HepG2 (cell line): ENCODE data around the gene TLE7. TPM values are rescaled to one million over a fixed set of nuclear protein-coding genes. Genes with fewer than 3 reads are reported as not detected.

Source experiments
- ATAC-seq: fragments of 200-7000 bp; cut with Tn5 transposase; 3 replicates; pipeline ENCODE4 v1.9.1; 2020; ENCODE audit warnings: mild to moderate bottlenecking, moderate library complexity
- BruUV-seq: library from RNA; stranded (reverse); fragments of 400-500 nt; replicated peaks from 2 replicates; lab custom pipeline; 2021; lab: Mats Ljungman, UMichigan
- CTCF ChIA-PET: fragments of 300-600 bp; formaldehyde crosslinking; extraction: SDS; loops from one replicate; lab custom pipeline; 2021; ENCODE audit warnings: low total read pairs, inconsistent platforms, low intra/inter-chr PET ratio; lab: Yijun Ruan, JAX
- POLR2A ChIA-PET: fragments of 350-600 bp; sonication (Branson Sonifier 250); formaldehyde crosslinking; loops from one replicate; lab custom pipeline; 2020; ENCODE audit warnings: antibody characterized with exemption, inconsistent platforms; lab: Yijun Ruan, JAX
- DNase-seq: peaks from one replicate; pipeline ENCODE4 v3.0.0-alpha.2; 2015; ENCODE audit warnings: low spot score
- FAIRE-seq: peaks from 3 replicates; lab custom pipeline; 2011; peaks lifted over from hg19 to GRCh38; lab: Jason Lieb, UNC
- H2AFZ ChIP-seq: one replicate; pipeline ENCODE4 v1.6.1; 2011; ENCODE audit warnings: low read length, inconsistent platforms
- H3K27ac ChIP-seq: fragments of 300-600 bp; 3 replicates; pipeline ENCODE4 v1.8.0; 2011; ENCODE audit warnings: mixed run types, mild to moderate bottlenecking, mixed read lengths, low read length, inconsistent platforms; ENCODE audit not compliant: insufficient read depth; ENCODE audit errors: extremely low read length
- H3K27me3 ChIP-seq, 2 experiments: fragments of 200-600 bp in 1 of 2; 2 replicates in 1 of 2; 3 replicates in 1 of 2; pipeline versions ENCODE4 v1.6.0 to v1.8.0; 2011; ENCODE audit warnings: low read length in 2 of 2, mild to moderate bottlenecking in 2 of 2, moderate library complexity in 2 of 2, inconsistent platforms in 1 of 2; ENCODE audit not compliant: insufficient read depth in 2 of 2, control insufficient read depth in 1 of 2
- H3K36me3 ChIP-seq, 2 experiments: fragments of 200-600 bp in 1 of 2; replicated peaks in 1 of 2; 2 replicates in 1 of 2; 3 replicates in 1 of 2; pipeline versions ENCODE4 v1.5.1 to v1.8.0; 2011; ENCODE audit warnings: low read length in 2 of 2, inconsistent platforms in 1 of 2; ENCODE audit not compliant: insufficient read depth in 2 of 2, control insufficient read depth in 1 of 2
- H3K4me1 ChIP-seq: 2 replicates; pipeline ENCODE4 v1.5.1; 2012; ENCODE audit warnings: low read length, inconsistent platforms; ENCODE audit not compliant: insufficient read depth
- H3K4me2 ChIP-seq: 2 replicates; pipeline ENCODE4 v1.6.0; 2011; ENCODE audit warnings: low read depth, low read length, inconsistent platforms
- H3K4me3 ChIP-seq, 3 experiments: fragments of 200-600 bp in 1 of 3; sonication (generic), shearing (Covaris generic) in 1 of 3; replicated peaks in 1 of 3; 2 replicates each; pipeline ENCODE4 v1.5.1; 2011 to 2016; ENCODE audit warnings: low read length in 3 of 3, inconsistent platforms in 2 of 3, low read depth in 2 of 3, mild to moderate bottlenecking in 2 of 3, control low read depth in 1 of 3, mixed read lengths in 1 of 3; ENCODE audit not compliant: insufficient read depth in 1 of 3
- H3K79me2 ChIP-seq: one replicate; pipeline ENCODE4 v1.6.1; 2011; ENCODE audit warnings: low read length, inconsistent platforms; ENCODE audit not compliant: insufficient read depth
- H3K9ac ChIP-seq: 2 replicates; pipeline ENCODE4 v1.6.0; 2011; ENCODE audit warnings: mild to moderate bottlenecking, low read depth, low read length, inconsistent platforms; ENCODE audit not compliant: insufficient read depth
- H3K9me3 ChIP-seq: 2 replicates; pipeline ENCODE4 v1.5.1; 2012; ENCODE audit warnings: mild to moderate bottlenecking, low read length
- H4K20me1 ChIP-seq: 2 replicates; pipeline ENCODE4 v1.6.0; 2011; ENCODE audit warnings: inconsistent platforms, mild to moderate bottlenecking, low read length, moderate library complexity; ENCODE audit not compliant: insufficient read depth
- AHDC1 ChIP-seq: sonication (generic); formaldehyde crosslinking; IDR thresholded peaks from 2 replicates; pipeline ENCODE4 v1.5.1; 2020; ENCODE audit warnings: mild to moderate bottlenecking, missing genetic modification reagents, borderline replicate concordance
- ARHGAP35 ChIP-seq: sonication (generic); formaldehyde crosslinking; IDR thresholded peaks from 2 replicates; pipeline ENCODE4 v1.9.0; 2022; ENCODE audit warnings: mild to moderate bottlenecking, inconsistent platforms, moderate library complexity, missing genetic modification reagents, borderline replicate concordance
- ARNTL ChIP-seq: sonication (generic); formaldehyde crosslinking; IDR thresholded peaks from 2 replicates; pipeline ENCODE4 v1.4.0; 2020; ENCODE audit warnings: mild to moderate bottlenecking, missing genetic modification reagents
- ATF7-NPFF ChIP-seq: sonication (generic); formaldehyde crosslinking; IDR thresholded peaks from 2 replicates; pipeline ENCODE4 v1.8.1; 2023; ENCODE audit warnings: mild to moderate bottlenecking, low read depth, missing genetic modification reagents, moderate library complexity
- DRAP1 ChIP-seq: IDR thresholded peaks from 2 replicates; pipeline ENCODE4 v1.6.1; 2016; ENCODE audit warnings: missing genetic modification reagents, missing compliant biosample characterization
- ELF3 ChIP-seq: IDR thresholded peaks from 2 replicates; pipeline ENCODE4 v1.6.1; 2016; ENCODE audit warnings: missing genetic modification reagents, missing compliant biosample characterization
- ERF ChIP-seq: IDR thresholded peaks from 2 replicates; pipeline ENCODE4 v1.6.1; 2018; ENCODE audit warnings: missing biosample characterization, missing genetic modification reagents
- GATAD2A ChIP-seq: IDR thresholded peaks from 2 replicates; pipeline ENCODE4 v1.6.1; 2016
- GFI1 ChIP-seq: sonication (generic); formaldehyde crosslinking; IDR thresholded peaks from 2 replicates; pipeline ENCODE4 v1.5.0; 2020; ENCODE audit warnings: missing genetic modification reagents, mild to moderate bottlenecking, borderline replicate concordance
- KDM3A ChIP-seq: IDR thresholded peaks from 2 replicates; pipeline ENCODE4 v1.6.1; 2018; ENCODE audit warnings: low read depth, missing compliant biosample characterization
- SP5 ChIP-seq: IDR thresholded peaks from 2 replicates; pipeline ENCODE4 v1.6.1; 2016; ENCODE audit warnings: low read depth, borderline replicate concordance
- STAG1 ChIP-seq: sonication (generic); formaldehyde crosslinking; IDR thresholded peaks from 2 replicates; pipeline ENCODE4 v1.4.0; 2020; ENCODE audit warnings: missing genetic modification reagents
- ZNF143 ChIP-seq: sonication (generic); formaldehyde crosslinking; IDR thresholded peaks from 2 replicates; pipeline ENCODE4 v1.4.0; 2020; ENCODE audit warnings: missing genetic modification reagents
- ZNF280B ChIP-seq: sonication (generic); formaldehyde crosslinking; IDR thresholded peaks from 2 replicates; pipeline ENCODE4 v1.5.0; 2020; ENCODE audit warnings: missing genetic modification reagents, mild to moderate bottlenecking, borderline replicate concordance
- ZNF549 ChIP-seq: sonication (generic); formaldehyde crosslinking; IDR thresholded peaks from 2 replicates; pipeline ENCODE4 v1.5.0; 2020; ENCODE audit warnings: missing genetic modification reagents
- WGBS: methylation state at CpG from one replicate; pipeline ENCODE4 v1.1.6; 2017; ENCODE audit warnings: low lambda C conversion rate; 5-methylcytosine and 5-hydroxymethylcytosine counted together
- in situ Hi-C: cut with HindIII; loops from 2 replicates; pipeline ENCODE4 v1.10.0; 2017; ENCODE audit warnings: low pct_unique_long_range_greater_than_20kb; ENCODE audit not compliant: extremely low pct_ligation_motif_present
- intact Hi-C: fragments of 100-400 bp; cut with micrococcal nuclease; formaldehyde crosslinking; loops from one replicate; pipeline ENCODE4 v1.10.0; 2022; ENCODE audit not compliant: unreplicated experiment
- polyA plus RNA-seq, 8 experiments: library from polyadenylated mRNA; depleted of rRNA in 3 of 8; stranded (reverse) in 7 of 8; unstranded in 1 of 8; fragments of >200 nt; fragmentation: Illumina TruSeq in 4 of 8; extraction: Trizol in 4 of 8; gene quantifications; 2 replicates each; pipeline versions ENCODE4 v1.2.1 to v1.2.3, GENCODE V29; 2011 to 2016; ENCODE audit warnings: low read depth in 4 of 8, missing spikeins in 1 of 8, mixed read lengths in 1 of 8; ENCODE audit not compliant: insufficient read depth in 1 of 8
- total RNA-seq, 5 experiments: library from RNA; depleted of rRNA; stranded (reverse); fragments of >200 nt; fragmentation: Illumina TruSeq; extraction: Trizol; gene quantifications; 2 replicates each; pipeline ENCODE4 v1.2.3, GENCODE V29; 2016; ENCODE audit warnings: low read depth in 1 of 5

The TLE7 gene
- total and polyA plus RNA-seq, 2 of the 13 experiments (the other 11 are each of a cell fraction or from before 2014, with no cell fraction given), result not detected

GRCh38 chr16:71412270-71413160 lies 29.3 kb downstream of the TLE7 start:
- Histone ChIP-seq H3K27me3 (peaks cover 2 to 56% of the 10 kb centered on the region in 2 experiments), H3K27ac (no peak overlapping the region), H3K36me3 (no peaks in the 10 kb centered on the region), H3K9me3 (no peaks in the 10 kb centered on the region), H3K9ac (no peak overlapping the region), H2AFZ (no peak overlapping the region), H3K4me1 (peaks cover 11% of the 10 kb centered on the region; the same call in 1 of the 2 replicates), H4K20me1 (0 out of 2 replicates have a peak, but pooled peaks cover 3% of the 10 kb centered on the region), H3K4me2 (peak overlapping the region; percentile 19; the same call in 1 of the 2 replicates), H3K79me2 (no peaks in the 10 kb centered on the region), H3K4me3 (no peak overlapping the region)
- intact Hi-C loops (loop anchor here (1.0 to 5.0 kb wide), 5 partner anchors 10 to 140 kb away; no protein-coding TSS in a partner anchor), in situ Hi-C loops (loop anchor here (5.0 kb wide), 1 partner anchor 90 kb away; no protein-coding TSS in a partner anchor)
- 13% methylated on average over 16 of the region's 24 CpGs for WGBS
- FAIRE-seq (peak; percentile 82), DNase-seq (peak; percentile 78), ATAC-seq (peak; percentile 90)
- ChIA-PET POLR2A (interaction anchor here (1.2 kb wide), 1 partner anchor 14 kb away, joined by 5 read pairs; no protein-coding TSS in a partner anchor), CTCF (interaction anchor here (1.3 to 2.4 kb wide), 9 partner anchors 10 to 233 kb away, joined by 4 to 53 read pairs (median 7); partner anchors contain the start of gene TLE7)
- no TSS peak for BruUV-seq
- 0 out of 2 replicates have a peak, but pooled peaks have one; percentile 18 for TF ChIP-seq ARNTL (CRISPR knock-in tag)
- 0 out of 2 replicates have a peak, but pooled peaks have one; percentile 47 for TF ChIP-seq ATF7-NPFF (CRISPR knock-in tag)
- 0 out of 2 replicates have a peak, but pooled peaks have one; percentile 23 for TF ChIP-seq ZNF143
- TF ChIP-seq GFI1, result 0 out of 2 replicates have a peak, but pooled peaks have one; percentile 38
- TF ChIP-seq ZNF280B, result peak; percentile 82
- TF ChIP-seq SP5 (CRISPR knock-in tag), result peak; percentile 56; the same call in 1 of the 2 replicates
- peak; percentile 61; the same call in 1 of the 2 replicates for TF ChIP-seq ARHGAP35 (CRISPR knock-in tag)
- 0 out of 2 replicates have a peak, but pooled peaks have one; percentile 39 for TF ChIP-seq GATAD2A (CRISPR knock-in tag)
- peak; percentile 31; the same call in 1 of the 2 replicates for TF ChIP-seq DRAP1 (CRISPR knock-in tag)
- peak; percentile 87 for TF ChIP-seq STAG1 (CRISPR knock-in tag)
- TF ChIP-seq KDM3A (CRISPR knock-in tag), result 0 out of 2 replicates have a peak, but pooled peaks have one; percentile 22
- peak; percentile 40; the same call in 1 of the 2 replicates for TF ChIP-seq ERF (CRISPR knock-in tag)
- TF ChIP-seq ELF3 (CRISPR knock-in tag), result peak; percentile 23; the same call in 1 of the 2 replicates
- no peak for TF ChIP-seq AHDC1
- TF ChIP-seq ZNF549 (CRISPR knock-in tag), result no peak
